Measurements from ENCODE around the gene C1QTNF4.

C1QTNF4 gene

DNA sequence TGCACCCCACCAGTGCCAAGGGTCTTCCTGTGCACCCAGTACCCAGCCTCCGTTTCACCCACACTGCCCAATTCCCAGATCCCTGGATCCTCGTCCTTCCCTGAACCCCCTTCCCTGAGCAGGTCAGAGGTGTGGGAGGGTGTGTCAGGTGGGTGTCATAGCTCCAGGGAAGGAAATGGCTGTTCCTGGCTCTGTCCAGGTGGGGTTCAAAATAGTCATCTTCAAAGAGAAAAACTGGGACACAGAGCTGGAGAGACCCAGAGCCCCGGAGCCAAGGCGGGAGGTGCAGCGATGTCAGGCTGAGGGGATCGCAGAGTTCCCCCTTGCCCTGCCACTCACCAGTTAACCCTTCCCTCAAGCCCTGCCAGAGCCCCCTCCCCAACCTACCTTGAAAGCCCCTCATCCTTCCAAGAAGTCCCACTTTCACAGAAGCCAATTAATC is 698 bp downstream of the C1QTNF4 start:
- H3K4me3 ChIP-seq (ENCODE audit: low read depth, low read length): no peak overlapping the region
- TF ChIP-seq CTCF (IDR thresholded peaks at IDR 0.05; ENCODE audit: borderline replicate concordance, insufficient read depth, low read depth, low read length): no peak

DNA sequence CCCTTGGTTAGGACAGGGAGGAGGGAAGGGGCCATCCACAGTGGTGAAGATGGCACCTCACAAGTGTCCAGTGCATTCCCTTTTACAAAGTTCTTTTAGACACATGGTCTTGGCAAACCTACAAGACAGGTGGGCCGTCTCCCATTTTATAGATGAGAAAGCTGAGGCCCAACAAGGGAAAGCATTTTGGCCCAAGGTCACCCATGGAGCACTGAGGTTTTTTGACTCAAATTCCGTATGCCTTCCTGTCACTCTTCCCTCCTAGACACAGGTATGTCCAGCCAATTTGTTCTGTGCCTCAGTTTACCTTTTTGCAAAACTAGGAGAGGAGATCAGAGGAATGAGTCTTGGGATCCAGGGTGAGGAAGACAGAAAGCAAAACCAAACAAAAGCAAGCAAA is 1.2 kb downstream of the C1QTNF4 start:
- TF ChIP-seq CTCF (IDR thresholded peaks at IDR 0.05; ENCODE audit: borderline replicate concordance, insufficient read depth, low read depth, low read length): no peak
- no peak overlapping the region for H3K4me3 ChIP-seq (ENCODE audit: low read depth, low read length)

DNA sequence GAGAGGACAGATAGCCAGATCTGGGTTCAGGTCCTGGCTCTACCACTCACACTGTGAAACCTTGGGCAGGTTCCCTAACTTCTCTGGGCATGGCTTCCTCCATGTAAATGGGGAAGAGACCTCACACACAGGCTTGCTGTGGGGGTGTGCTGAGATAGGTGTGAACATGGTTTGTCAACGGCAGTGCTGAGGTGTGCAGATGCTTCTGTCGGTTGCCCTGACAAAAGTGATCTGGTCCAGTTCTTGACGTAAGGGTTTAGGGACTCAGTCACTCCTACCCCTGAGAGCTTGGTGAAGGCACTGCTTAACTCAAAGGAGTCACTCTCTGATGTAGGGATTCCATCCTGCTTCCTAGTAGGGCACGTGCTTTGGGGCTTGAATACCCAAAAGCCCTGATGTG is 2.0 kb downstream of the C1QTNF4 start:
- H3K4me3 ChIP-seq (ENCODE audit: low read depth, low read length): no peak overlapping the region
- no peak for TF ChIP-seq CTCF (IDR thresholded peaks at IDR 0.05; ENCODE audit: borderline replicate concordance, insufficient read depth, low read depth, low read length)

DNA sequence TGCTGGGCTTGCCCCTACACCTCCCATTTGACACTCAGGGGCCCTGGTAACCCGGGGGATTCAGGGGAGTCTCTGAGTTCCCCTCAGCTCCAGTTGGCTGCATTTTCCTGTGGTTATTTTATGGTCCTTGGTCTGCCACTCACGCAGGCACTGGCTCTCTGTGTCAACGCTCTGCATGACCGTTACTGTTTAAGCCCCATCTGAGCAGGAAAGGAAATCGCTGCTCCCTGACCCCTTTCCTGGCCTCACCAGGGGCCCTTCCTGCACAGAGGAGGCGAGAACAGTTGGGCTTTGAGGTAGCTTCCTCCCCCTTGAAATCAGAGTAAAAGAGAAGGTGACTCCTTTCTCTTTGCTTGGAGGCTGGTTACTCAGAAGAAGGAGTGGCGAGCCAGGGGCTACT is 2.4 kb downstream of the C1QTNF4 start:
- no peak for TF ChIP-seq CTCF (IDR thresholded peaks at IDR 0.05; ENCODE audit: borderline replicate concordance, insufficient read depth, low read depth, low read length)
- H3K4me3 ChIP-seq (ENCODE audit: low read depth, low read length): no peak overlapping the region

DNA sequence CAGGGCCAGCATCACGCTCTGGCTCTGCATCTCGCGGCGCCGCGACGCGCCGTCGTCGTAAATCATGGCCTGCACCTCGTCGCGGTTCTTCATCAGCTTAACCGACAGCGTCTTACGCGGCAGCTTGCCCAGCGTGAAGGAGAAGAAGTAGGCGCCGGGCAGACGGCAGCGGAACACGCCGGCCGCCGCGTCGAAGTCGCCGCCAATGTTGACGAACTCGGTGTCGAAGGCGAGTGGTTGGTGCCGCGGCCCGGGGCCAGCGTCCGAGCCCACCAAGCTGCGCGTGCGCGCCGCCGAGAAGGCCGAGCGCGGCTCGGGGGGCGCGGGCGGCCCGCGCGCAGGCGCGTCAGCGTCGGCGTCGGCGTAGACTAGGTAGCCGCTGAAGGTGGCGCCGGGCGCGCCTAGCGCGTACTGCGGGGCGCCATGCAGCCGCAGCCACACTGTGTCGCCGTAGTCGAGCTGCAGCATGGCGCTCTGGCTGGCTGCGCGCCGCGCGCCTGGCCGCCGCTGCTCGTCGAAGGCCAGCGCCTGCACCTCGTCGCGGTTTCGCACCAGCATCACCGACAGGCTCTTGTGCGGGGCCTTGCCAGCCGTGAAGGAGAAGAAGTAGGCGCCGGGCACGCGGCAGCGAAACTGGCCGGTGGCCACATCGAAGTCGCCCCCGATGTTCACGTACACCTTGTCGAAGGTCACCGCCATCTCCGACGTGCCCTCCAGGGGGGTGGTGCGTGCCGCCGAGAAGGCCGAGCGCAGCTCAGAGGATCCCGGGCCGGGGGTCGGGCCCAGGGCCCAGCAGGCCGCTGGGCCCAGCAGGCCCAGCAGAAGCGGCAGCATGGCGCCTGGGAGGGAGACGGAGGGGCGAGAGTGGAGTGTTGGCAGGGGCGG is 4.0 kb downstream of the C1QTNF4 start:
- H3K4me3 ChIP-seq (ENCODE audit: low read depth, low read length): no peak overlapping the region

GRCh38 chr11:47589584-47589976 is 4.6 kb downstream of the C1QTNF4 start:
- H3K4me3 ChIP-seq (ENCODE audit: low read depth, low read length): no peak overlapping the region

More for the DNA sequence above, 4.0 kb downstream of the C1QTNF4 start:
- no peak for TF ChIP-seq CTCF (IDR thresholded peaks at IDR 0.05; ENCODE audit: borderline replicate concordance, insufficient read depth, low read depth, low read length)

More at GRCh38 chr11:47589584-47589976, 4.6 kb downstream of the C1QTNF4 start:
- no peak for TF ChIP-seq CTCF (IDR thresholded peaks at IDR 0.05; ENCODE audit: borderline replicate concordance, insufficient read depth, low read depth, low read length)

All from GM12875 (cell line).